ENCODE data around the gene ARL13B. TPM values are rescaled to one million over a fixed set of nuclear protein-coding genes. Genes with fewer than 3 reads are reported as not detected.

Gene ARL13B
- total RNA-seq, 1 donor from 2014 or later = 16.4 TPM

- DNase-seq (ENCODE audit: low read depth) = no peak
These were observed 119.4 kb downstream of the ARL13B start for GRCh38 chr3:94099311-94099710.

GRCh38 chr3:94101860-94102259 lies 121.9 kb downstream of the ARL13B start:
- peak; percentile 29 for DNase-seq (ENCODE audit: low read depth)

Other genes starting within 250 kb of the ARL13B start
- 23.3 and 60.3 TPM in 2 replicates for gene PROS1, start 6.3 kb upstream of the ARL13B start, total RNA-seq
- gene STX19, start 48.4 kb downstream of the ARL13B start, total RNA-seq = not detected in 2 replicates
- gene DHFR2, start 82.8 kb downstream of the ARL13B start, total RNA-seq = 2.3 and 6.3 TPM in 2 replicates
- 14.6 and 15.5 TPM in 2 replicates for gene NSUN3, start 82.9 kb downstream of the ARL13B start, total RNA-seq